Hepatocyte (in vitro differentiated cells): ENCODE results near the gene ANKS1B. TPM values are rescaled to one million over a fixed set of nuclear protein-coding genes. Genes with fewer than 3 reads are reported as not detected.

Experiments used
- DNase-seq: peaks from one replicate; pipeline ENCODE4 v3.0.0-alpha.2; 2016; ENCODE audit warnings: low spot score
- H2AFZ ChIP-seq: fragments of 200-600 bp; sonication (generic); 2 replicates; pipeline ENCODE4 v1.6.0; 2016; ENCODE audit warnings: antibody characterized with exemption, mild to moderate bottlenecking
- H3K27ac ChIP-seq: fragments of 200-600 bp; sonication (generic); 2 replicates; pipeline ENCODE4 v1.5.1; 2016; ENCODE audit warnings: mild to moderate bottlenecking
- H3K27me3 ChIP-seq: fragments of 200-600 bp; sonication (generic); 2 replicates; pipeline ENCODE4 v1.6.1; 2016
- H3K36me3 ChIP-seq: fragments of 200-600 bp; sonication (generic); replicated peaks from 2 replicates; pipeline ENCODE4 v1.5.1; 2016; ENCODE audit warnings: low read depth; ENCODE audit not compliant: insufficient read depth
- H3K4me1 ChIP-seq: fragments of 200-600 bp; sonication (generic); 2 replicates; pipeline ENCODE4 v1.5.1; 2016; ENCODE audit warnings: mild to moderate bottlenecking, moderate library complexity; ENCODE audit not compliant: insufficient read depth
- H3K4me2 ChIP-seq: fragments of 200-600 bp; sonication (generic); 2 replicates; pipeline ENCODE4 v1.6.0; 2016
- H3K4me3 ChIP-seq: fragments of 200-600 bp; sonication (generic); 2 replicates; pipeline ENCODE4 v1.5.1; 2016; ENCODE audit warnings: mild to moderate bottlenecking
- H3K79me2 ChIP-seq: fragments of 200-600 bp; sonication (generic); 2 replicates; pipeline ENCODE4 v1.6.0; 2017; ENCODE audit warnings: mild to moderate bottlenecking
- H3K9me2 ChIP-seq: fragments of 200-600 bp; sonication (generic); replicated peaks from 2 replicates; pipeline ENCODE4 v1.6.0; 2017; ENCODE audit warnings: mild to moderate bottlenecking; ENCODE audit not compliant: insufficient read depth
- H3K9me3 ChIP-seq: fragments of 200-600 bp; sonication (generic); 2 replicates; pipeline ENCODE4 v1.5.1; 2016; ENCODE audit warnings: low read depth, mild to moderate bottlenecking
- H4K20me1 ChIP-seq: fragments of 200-600 bp; sonication (generic); 2 replicates; pipeline ENCODE4 v1.6.0; 2016; ENCODE audit warnings: mild to moderate bottlenecking; ENCODE audit not compliant: insufficient read depth, poor library complexity, severe bottlenecking
- EZH2 ChIP-seq: fragments of 200-600 bp; sonication (generic); IDR thresholded peaks from 2 replicates; pipeline ENCODE4 v1.6.1; 2016; ENCODE audit warnings: antibody characterized with exemption, mild to moderate bottlenecking, borderline replicate concordance
- EZH2phosphoT487 ChIP-seq: fragments of 200-600 bp; sonication (generic); IDR thresholded peaks from one replicate; pipeline ENCODE4 v1.6.1; 2018; ENCODE audit warnings: antibody characterized with exemption, mild to moderate bottlenecking, low read depth, moderate library complexity; ENCODE audit not compliant: unreplicated experiment, severe bottlenecking
- whole genome bisulfite sequencing: methylation state at CpG from one replicate; pipeline ENCODE4 v1.1.6; 2016; ENCODE audit warnings: low lambda C conversion rate; ENCODE audit errors: missing lambda C conversion rate; 5-methylcytosine and 5-hydroxymethylcytosine counted together
- polyA plus RNA-seq: library from polyadenylated mRNA; unstranded; fragments of >200 nt; fragmentation: Nextera tagmentation; extraction: Ambion mirVana; gene quantifications from 2 replicates; pipeline ENCODE4 v1.2.1, GENCODE V29; 2016
- total RNA-seq: library from RNA; depleted of rRNA; stranded (reverse); fragments of >200 nt; gene quantifications from 2 replicates; pipeline ENCODE4 v1.2.3, GENCODE V29; 2014
- TF ChIP-seq, protein P1 (sequence below): fragments of 200-600 bp; sonication (generic); IDR thresholded peaks from 2 replicates; pipeline ENCODE4 v1.5.1; 2016; ENCODE audit warnings: antibody characterized with exemption, mild to moderate bottlenecking; ENCODE audit not compliant: poor library complexity

Gene ANKS1B
- total and polyA plus RNA-seq, 2 experiments from 2014 or later = 1.6 to 2.2 TPM

DNA sequence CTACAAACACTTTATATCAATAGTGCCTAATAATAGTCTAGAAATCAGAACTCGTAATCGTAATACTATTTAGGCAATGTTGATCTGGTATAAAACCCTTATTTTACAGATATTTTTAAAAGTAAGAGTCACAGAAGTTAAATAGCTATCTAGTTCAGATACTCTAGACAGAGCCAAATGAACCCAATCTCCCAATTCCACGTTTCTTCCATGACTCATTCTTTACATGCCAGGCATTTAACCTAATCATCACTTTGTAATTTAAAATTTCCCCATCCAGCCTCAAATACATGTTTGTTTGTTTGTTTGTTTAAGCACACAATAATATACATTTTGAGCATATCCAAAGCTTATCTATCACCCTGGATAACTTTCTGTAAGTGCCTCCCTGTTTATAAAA lies 373.6 kb downstream of the ANKS1B start:
- WGBS = 67% methylated on average over 3 of the region's 3 CpGs
- H3K9me3 ChIP-seq = no peaks in the 10 kb centered on the region
- TF ChIP-seq EZH2 (no peak), EZH2phosphoT487 (no peak)
- TF ChIP-seq, protein P1, sequence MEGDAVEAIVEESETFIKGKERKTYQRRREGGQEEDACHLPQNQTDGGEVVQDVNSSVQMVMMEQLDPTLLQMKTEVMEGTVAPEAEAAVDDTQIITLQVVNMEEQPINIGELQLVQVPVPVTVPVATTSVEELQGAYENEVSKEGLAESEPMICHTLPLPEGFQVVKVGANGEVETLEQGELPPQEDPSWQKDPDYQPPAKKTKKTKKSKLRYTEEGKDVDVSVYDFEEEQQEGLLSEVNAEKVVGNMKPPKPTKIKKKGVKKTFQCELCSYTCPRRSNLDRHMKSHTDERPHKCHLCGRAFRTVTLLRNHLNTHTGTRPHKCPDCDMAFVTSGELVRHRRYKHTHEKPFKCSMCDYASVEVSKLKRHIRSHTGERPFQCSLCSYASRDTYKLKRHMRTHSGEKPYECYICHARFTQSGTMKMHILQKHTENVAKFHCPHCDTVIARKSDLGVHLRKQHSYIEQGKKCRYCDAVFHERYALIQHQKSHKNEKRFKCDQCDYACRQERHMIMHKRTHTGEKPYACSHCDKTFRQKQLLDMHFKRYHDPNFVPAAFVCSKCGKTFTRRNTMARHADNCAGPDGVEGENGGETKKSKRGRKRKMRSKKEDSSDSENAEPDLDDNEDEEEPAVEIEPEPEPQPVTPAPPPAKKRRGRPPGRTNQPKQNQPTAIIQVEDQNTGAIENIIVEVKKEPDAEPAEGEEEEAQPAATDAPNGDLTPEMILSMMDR = no peak

DNA sequence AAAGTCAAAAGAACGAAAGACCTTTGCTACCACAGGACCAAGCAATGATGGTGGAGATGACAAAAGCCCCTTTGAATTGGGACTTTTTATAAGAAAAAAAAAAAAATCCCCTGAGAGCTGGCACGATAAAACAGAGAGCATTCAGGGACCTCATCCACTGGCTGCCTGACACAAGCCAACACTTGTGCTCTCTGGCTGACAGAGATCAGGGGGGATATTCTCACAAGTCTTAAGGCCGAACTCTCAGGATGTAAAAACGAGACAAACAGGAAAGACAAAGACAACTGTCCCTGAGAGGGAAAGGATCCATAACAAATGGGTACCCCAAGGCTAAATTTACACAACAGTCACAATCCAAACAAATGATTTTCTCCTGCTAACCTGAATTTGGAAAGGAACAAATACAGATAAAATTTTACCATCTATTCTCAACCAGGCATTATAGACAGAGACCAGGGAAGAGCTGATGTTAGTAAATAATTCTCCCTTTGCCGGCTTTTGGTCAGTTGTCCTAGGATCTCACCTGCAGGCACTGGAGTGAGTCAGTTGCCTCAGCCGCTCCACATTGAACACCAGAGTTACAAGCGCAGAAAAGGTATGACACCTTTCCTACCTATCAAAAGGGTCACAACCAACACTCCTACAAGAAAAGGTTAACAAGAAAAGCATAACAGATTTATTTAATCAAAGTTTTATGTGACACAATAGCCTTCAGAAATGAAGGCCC lies 375.1 kb downstream of the ANKS1B start:
- no peaks in the 10 kb centered on the region for H3K36me3 ChIP-seq
- H3K27ac ChIP-seq = no peak overlapping the region
- H3K9me3 ChIP-seq = no peaks in the 10 kb centered on the region
- no peak for TF ChIP-seq EZH2
- no peak for TF ChIP-seq EZH2phosphoT487
- H3K79me2 ChIP-seq = no peaks in the 10 kb centered on the region
- WGBS = 69% methylated on average over 6 of the region's 7 CpGs
- no peaks in the 10 kb centered on the region for H3K4me1 ChIP-seq
- DNase-seq = no peak
- H4K20me1 ChIP-seq = no peaks in the 10 kb centered on the region
- no peaks in the 10 kb centered on the region for H3K9me2 ChIP-seq
- no peaks in the 10 kb centered on the region for H3K27me3 ChIP-seq
- no peak overlapping the region for H3K4me2 ChIP-seq
- H3K4me3 ChIP-seq = no peak overlapping the region
- H2AFZ ChIP-seq = no peak overlapping the region

More for the DNA sequence above, 373.6 kb downstream of the ANKS1B start:
- Histone ChIP-seq H3K27me3 (no peaks in the 10 kb centered on the region), H4K20me1 (no peaks in the 10 kb centered on the region), H2AFZ (no peak overlapping the region), H3K36me3 (no peaks in the 10 kb centered on the region), H3K79me2 (no peaks in the 10 kb centered on the region), H3K4me2 (no peak overlapping the region), H3K4me3 (no peak overlapping the region), H3K27ac (no peak overlapping the region), H3K9me2 (no peaks in the 10 kb centered on the region), H3K4me1 (no peaks in the 10 kb centered on the region)
- DNase-seq = no peak

DNA sequence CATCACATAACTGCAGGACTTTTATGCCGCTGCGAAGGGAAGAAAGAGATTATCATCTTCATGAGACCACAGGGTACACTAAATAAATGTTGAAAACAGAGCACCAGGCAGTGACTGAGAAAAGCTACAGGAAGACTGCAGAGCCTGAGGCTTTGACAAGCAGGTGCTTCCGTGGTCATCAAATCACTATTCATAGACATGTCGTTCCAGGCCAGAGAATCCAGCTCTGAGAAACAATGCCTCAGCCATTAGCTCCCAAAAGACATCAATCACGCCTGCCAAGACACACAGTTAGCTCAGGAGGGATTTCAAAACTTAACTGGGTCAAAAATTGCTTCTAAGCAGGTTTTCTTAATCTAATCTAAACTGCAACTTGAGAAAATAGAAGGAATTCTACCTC lies 384.3 kb downstream of the ANKS1B start:
- Histone ChIP-seq H3K4me1 (no peaks in the 10 kb centered on the region), H4K20me1 (no peaks in the 10 kb centered on the region), H3K79me2 (no peaks in the 10 kb centered on the region), H3K4me3 (no peak overlapping the region), H3K27me3 (no peaks in the 10 kb centered on the region), H2AFZ (no peak overlapping the region), H3K9me3 (no peaks in the 10 kb centered on the region), H3K36me3 (no peaks in the 10 kb centered on the region), H3K4me2 (no peak overlapping the region), H3K9me2 (no peaks in the 10 kb centered on the region), H3K27ac (no peak overlapping the region)
- WGBS = 79% methylated on average over 3 of the region's 5 CpGs
- DNase-seq = no peak
- TF ChIP-seq EZH2 (no peak), EZH2phosphoT487 (no peak)
- TF ChIP-seq, protein P1 = no peak

DNA sequence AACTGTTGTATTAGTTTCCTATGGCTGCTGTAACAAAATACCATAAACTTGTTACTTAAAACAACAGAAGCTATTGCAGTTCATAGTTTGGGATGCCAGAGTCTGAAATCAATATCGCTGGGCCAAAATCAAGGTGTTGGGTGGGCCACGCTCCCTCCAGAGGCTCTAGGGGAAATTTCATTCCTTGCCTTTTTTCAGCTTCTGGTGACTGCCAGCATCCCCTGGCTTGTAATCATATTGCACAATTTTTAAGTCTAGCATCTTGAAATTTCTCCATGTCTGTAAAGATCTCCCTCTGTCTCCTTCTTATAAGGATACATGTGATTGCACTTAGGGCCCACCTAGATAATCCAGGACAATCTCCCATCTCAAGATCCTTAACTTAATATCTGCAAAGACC lies 386.0 kb downstream of the ANKS1B start:
- H3K4me1 ChIP-seq = no peaks in the 10 kb centered on the region
- TF ChIP-seq, protein P1 = no peak
- TF ChIP-seq EZH2phosphoT487 (no peak), EZH2 (no peak)

More for the DNA sequence above, 386.0 kb downstream of the ANKS1B start:
- Histone ChIP-seq H3K9me2 (no peaks in the 10 kb centered on the region), H3K27me3 (no peaks in the 10 kb centered on the region), H3K9me3 (no peaks in the 10 kb centered on the region), H2AFZ (no peak overlapping the region), H3K4me3 (no peak overlapping the region), H4K20me1 (no peaks in the 10 kb centered on the region), H3K27ac (no peak overlapping the region), H3K79me2 (no peaks in the 10 kb centered on the region), H3K36me3 (no peaks in the 10 kb centered on the region), H3K4me2 (no peak overlapping the region)
- WGBS = 92% methylated on average over 2 of the region's 2 CpGs
- no peak for DNase-seq
